Mesothelial cell of epicardium (in vitro differentiated cells): ENCODE data around the gene PLCXD3. TPM values are rescaled to one million over a fixed set of nuclear protein-coding genes. Genes with fewer than 3 reads are reported as not detected.

Experiments
- DNase-seq, 2 experiments: peaks; one replicate each; pipeline ENCODE4 v3.0.0; 2021; ENCODE audit warnings: low spot score in 2 of 2; ENCODE audit not compliant: unreplicated experiment in 2 of 2
- H3K27ac Mint-ChIP-seq: 2 replicates; pipeline ENCODE4 v1.8.0; 2021; ENCODE audit warnings: mixed read lengths
- H3K27me3 Mint-ChIP-seq: 2 replicates; pipeline ENCODE4 v1.8.0; 2021; ENCODE audit warnings: low read depth, mixed read lengths
- H3K36me3 Mint-ChIP-seq: 2 replicates; pipeline ENCODE4 v1.8.0; 2021; ENCODE audit warnings: mixed read lengths
- H3K4me1 Mint-ChIP-seq: 2 replicates; pipeline ENCODE4 v1.8.0; 2021; ENCODE audit warnings: mixed read lengths
- H3K4me3 Mint-ChIP-seq: 2 replicates; pipeline ENCODE4 v1.8.0; 2021; ENCODE audit warnings: mild to moderate bottlenecking, moderate library complexity, mixed read lengths
- H3K9me3 Mint-ChIP-seq: 2 replicates; pipeline ENCODE4 v1.8.0; 2021; ENCODE audit warnings: mixed read lengths
- CTCF ChIP-seq: fragments of 200-600 bp; sonication (generic); IDR thresholded peaks from one replicate; pipeline ENCODE4 v1.5.0; 2021; ENCODE audit warnings: antibody characterized with exemption; ENCODE audit not compliant: unreplicated experiment
- total RNA-seq: library from RNA; stranded (reverse); gene quantifications from 3 replicates; pipeline ENCODE4 v1.2.1, GENCODE V29; 2021

PLCXD3 gene
- total RNA-seq, 1 donor from 2014 or later: not detected

GRCh38 chr5:41279040-41279439 lies 231.4 kb downstream of the PLCXD3 start:
- no peak for DNase-seq
- Mint-ChIP-seq H3K9me3 (no peaks in the 10 kb centered on the region), H3K27ac (no peak overlapping the region), H3K4me3 (no peak overlapping the region), H3K27me3 (peaks cover 7% of the 10 kb centered on the region), H3K36me3 (no peaks in the 10 kb centered on the region), H3K4me1 (no peaks in the 10 kb centered on the region)
- TF ChIP-seq CTCF: no peak

GRCh38 chr5:41277476-41278245 lies 232.7 kb downstream of the PLCXD3 start:
- TF ChIP-seq CTCF: no peak
- H3K36me3 Mint-ChIP-seq: no peaks in the 10 kb centered on the region
- no peaks in the 10 kb centered on the region for H3K9me3 Mint-ChIP-seq
- no peak for DNase-seq
- no peaks in the 10 kb centered on the region for H3K4me1 Mint-ChIP-seq
- no peak overlapping the region for H3K27ac Mint-ChIP-seq
- H3K4me3 Mint-ChIP-seq: no peak overlapping the region
- H3K27me3 Mint-ChIP-seq: peaks cover 7% of the 10 kb centered on the region

GRCh38 chr5:41275813-41276512 lies 234.4 kb downstream of the PLCXD3 start:
- H3K4me1 Mint-ChIP-seq: no peaks in the 10 kb centered on the region
- no peak overlapping the region for H3K27ac Mint-ChIP-seq
- H3K36me3 Mint-ChIP-seq: no peaks in the 10 kb centered on the region
- no peak for DNase-seq
- H3K4me3 Mint-ChIP-seq: no peak overlapping the region
- TF ChIP-seq CTCF: no peak
- H3K9me3 Mint-ChIP-seq: no peaks in the 10 kb centered on the region
- peaks cover 5% of the 10 kb centered on the region for H3K27me3 Mint-ChIP-seq

- peaks cover 2% of the 10 kb centered on the region for H3K4me1 Mint-ChIP-seq
- TF ChIP-seq CTCF: peak; percentile 60
- no peak for DNase-seq
- H3K9me3 Mint-ChIP-seq: no peaks in the 10 kb centered on the region
- H3K36me3 Mint-ChIP-seq: no peaks in the 10 kb centered on the region
- peaks cover 4% of the 10 kb centered on the region for H3K27me3 Mint-ChIP-seq
- no peak overlapping the region for H3K27ac Mint-ChIP-seq
- no peak overlapping the region for H3K4me3 Mint-ChIP-seq
Measured at GRCh38 chr5:41270423-41271251, 239.8 kb downstream of the PLCXD3 start.

- Mint-ChIP-seq H3K27me3 (peaks cover 2% of the 10 kb centered on the region), H3K4me1 (peaks cover 3% of the 10 kb centered on the region), H3K4me3 (no peak overlapping the region), H3K9me3 (no peaks in the 10 kb centered on the region), H3K36me3 (no peaks in the 10 kb centered on the region), H3K27ac (no peak overlapping the region)
- TF ChIP-seq CTCF: no peak
- no peak for DNase-seq
Measured at GRCh38 chr5:41268894-41269293, 241.5 kb downstream of the PLCXD3 start.
